Stimulated activated naive CD8-positive, alpha-beta T cell treated with anti-CD3 and anti-CD28 coated beads, Interleukin-15, Interleukin-2, amounts not matched to agents 100 U/mL and 50 U/mL, for 24 hours (primary cell): ENCODE measurements around the gene NAV1.
"Not testable (repeated sequence)": the region's sequence is repeated elsewhere in the genome, so short reads cannot be mapped to it uniquely, and the experiment has no call there.

Experiments
- ATAC-seq: fragments of 150-1000 bp; cut with Tn5 transposase; one replicate; pipeline ENCODE4 v1.10.0; 2021
- DNase-seq: peaks from one replicate; pipeline ENCODE4 v3.0.0; 2021

The NAV1 gene

GRCh38 chr1:201538612-201539551 lies at the start of gene NAV1:
Gene NAV1 (plus strand): TSS chr1:201539127. CDS start chr1:201622885, 83,758 bp downstream.
- peak; percentile 52 for ATAC-seq
- peak; percentile 7 for DNase-seq

GRCh38 chr1:201489643-201490261 lies 49.2 kb upstream of the NAV1 start:
- DNase-seq, result no peak

GRCh38 chr1:201490708-201491131 lies 48.2 kb upstream of the NAV1 start:
- ATAC-seq, result no peak
- DNase-seq, result no peak

More at GRCh38 chr1:201489643-201490261, 49.2 kb upstream of the NAV1 start:
- no peak for ATAC-seq

GRCh38 chr1:201491896-201492511 lies 46.9 kb upstream of the NAV1 start:
- ATAC-seq (no peak), DNase-seq (no peak)

GRCh38 chr1:201493026-201493656 lies 45.8 kb upstream of the NAV1 start:
- not testable (repeated sequence) for ATAC-seq, DNase-seq

GRCh38 chr1:201493757-201494617 lies 44.9 kb upstream of the NAV1 start:
- ATAC-seq (no peak), DNase-seq (no peak)

- no peak for ATAC-seq
Measured at GRCh38 chr1:201495551-201496295, 43.2 kb upstream of the NAV1 start.

GRCh38 chr1:201496296-201496690 lies 42.6 kb upstream of the NAV1 start:
- ATAC-seq, result no peak
- DNase-seq, result no peak

More at GRCh38 chr1:201495551-201496295, 43.2 kb upstream of the NAV1 start:
- DNase-seq, result no peak

GRCh38 chr1:201497935-201498509 lies 40.9 kb upstream of the NAV1 start:
- DNase-seq (no peak), ATAC-seq (no peak)

- ATAC-seq (no peak), DNase-seq (no peak)
Measured at GRCh38 chr1:201498621-201499020, 40.3 kb upstream of the NAV1 start.

- ATAC-seq, result no peak
- DNase-seq, result no peak
Measured at GRCh38 chr1:201499191-201499590, 39.7 kb upstream of the NAV1 start.

- no peak for DNase-seq
- no peak for ATAC-seq
Measured at GRCh38 chr1:201499795-201500669, 38.9 kb upstream of the NAV1 start.

GRCh38 chr1:201500670-201501120 lies 38.2 kb upstream of the NAV1 start:
- ATAC-seq, result no peak
- no peak for DNase-seq

GRCh38 chr1:201501144-201501543 lies 37.8 kb upstream of the NAV1 start:
- ATAC-seq (no peak), DNase-seq (no peak)

- no peak for ATAC-seq
- DNase-seq, result no peak
Measured at GRCh38 chr1:201501812-201502510, 37.0 kb upstream of the NAV1 start.

GRCh38 chr1:201502511-201502857 lies 36.4 kb upstream of the NAV1 start:
- ATAC-seq (no peak), DNase-seq (no peak)

- ATAC-seq, result no peak
- no peak for DNase-seq
Measured at GRCh38 chr1:201503397-201504176, 35.3 kb upstream of the NAV1 start.

GRCh38 chr1:201504179-201504631 lies 34.7 kb upstream of the NAV1 start:
- no peak for DNase-seq
- ATAC-seq, result no peak
